ENCODE measurements around the gene CD70.
A peak's percentile ranks its signal among the peaks of the same experiment; 100 is the strongest.
"Not testable (repeated sequence)": the region's sequence is repeated elsewhere in the genome, so short reads cannot be mapped to it uniquely, and the experiment has no call there.

CD70 gene

DNA sequence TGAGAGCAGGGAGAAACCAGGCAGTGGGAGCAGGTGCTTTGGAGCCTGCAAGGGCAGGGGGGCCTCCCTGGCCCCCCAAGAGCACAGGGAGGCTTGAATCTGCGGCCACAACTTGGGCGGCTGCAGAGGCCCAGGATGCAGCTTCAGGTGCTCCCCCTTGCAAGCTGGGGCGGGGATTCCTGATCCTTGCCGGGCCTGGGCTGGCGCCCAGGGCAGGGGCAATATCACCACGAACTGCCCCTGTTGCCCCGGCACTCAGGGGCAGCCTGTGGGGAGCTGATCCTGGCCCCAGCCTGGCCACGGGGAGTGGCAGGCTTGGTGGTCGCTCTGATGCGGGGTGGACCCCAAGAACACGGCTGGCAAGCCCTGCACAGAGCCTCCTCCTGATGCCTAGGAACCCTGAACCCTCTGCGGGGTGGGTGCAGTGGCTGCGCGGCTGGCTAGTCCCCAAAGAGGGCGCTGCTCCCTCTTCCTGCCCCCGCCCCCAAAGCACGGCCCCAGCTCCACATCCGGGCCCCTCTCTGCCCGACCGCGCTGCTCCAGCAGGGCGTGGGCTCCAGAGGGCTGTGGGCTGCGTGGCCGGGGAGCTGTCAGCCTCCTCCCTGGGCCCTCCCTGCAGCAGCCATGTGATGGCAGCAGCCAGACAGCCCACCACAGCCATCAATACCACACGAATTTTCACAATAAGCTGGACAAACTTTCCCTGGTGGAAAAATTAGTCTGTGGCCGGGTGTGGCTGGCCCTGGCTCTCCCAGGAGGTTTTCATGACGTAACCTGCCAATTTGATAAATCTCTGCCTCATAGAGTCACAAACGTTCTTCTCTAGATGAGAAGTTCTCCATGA, 39.1 kb downstream of the CD70 start:
- POLR2A ChIA-PET, result no interaction called here
- no peaks in the 10 kb centered on the region for H3K9me3 ChIP-seq (ENCODE audit: control insufficient read depth, insufficient read depth, low read depth, low read length)
- no peak overlapping the region for H3K27ac ChIP-seq (ENCODE audit: extremely low read depth, low read depth, low read length)
- peak; percentile 53 for TF ChIP-seq ZBTB8A (tag by site-specific recombination; IDR thresholded peaks at IDR 0.05)
- peak; percentile 45; the same call in 1 of the 2 replicates for TF ChIP-seq KLF1 (tag by site-specific recombination; IDR thresholded peaks at IDR 0.05)
- TF ChIP-seq EGR2 (tag by site-specific recombination; IDR thresholded peaks at IDR 0.05; ENCODE audit: low read depth), result peak; percentile 23; the same call in 1 of the 2 replicates
- peak; percentile 26; the same call in 1 of the 2 replicates for TF ChIP-seq ZNF341 (tag by site-specific recombination; IDR thresholded peaks at IDR 0.05; ENCODE audit: low read depth)
- no peak for TF ChIP-seq ZNF747 (tag by site-specific recombination; IDR thresholded peaks at IDR 0.05)
- TF ChIP-seq ZNF777 (tag by site-specific recombination; IDR thresholded peaks at IDR 0.05; ENCODE audit: borderline replicate concordance), result no peak
- TF ChIP-seq ZFHX2 (tag by site-specific recombination; conservative IDR thresholded peaks at IDR 0.05), result peak; percentile 60; the same call in 1 of the 2 replicates
- TF ChIP-seq, protein P1, sequence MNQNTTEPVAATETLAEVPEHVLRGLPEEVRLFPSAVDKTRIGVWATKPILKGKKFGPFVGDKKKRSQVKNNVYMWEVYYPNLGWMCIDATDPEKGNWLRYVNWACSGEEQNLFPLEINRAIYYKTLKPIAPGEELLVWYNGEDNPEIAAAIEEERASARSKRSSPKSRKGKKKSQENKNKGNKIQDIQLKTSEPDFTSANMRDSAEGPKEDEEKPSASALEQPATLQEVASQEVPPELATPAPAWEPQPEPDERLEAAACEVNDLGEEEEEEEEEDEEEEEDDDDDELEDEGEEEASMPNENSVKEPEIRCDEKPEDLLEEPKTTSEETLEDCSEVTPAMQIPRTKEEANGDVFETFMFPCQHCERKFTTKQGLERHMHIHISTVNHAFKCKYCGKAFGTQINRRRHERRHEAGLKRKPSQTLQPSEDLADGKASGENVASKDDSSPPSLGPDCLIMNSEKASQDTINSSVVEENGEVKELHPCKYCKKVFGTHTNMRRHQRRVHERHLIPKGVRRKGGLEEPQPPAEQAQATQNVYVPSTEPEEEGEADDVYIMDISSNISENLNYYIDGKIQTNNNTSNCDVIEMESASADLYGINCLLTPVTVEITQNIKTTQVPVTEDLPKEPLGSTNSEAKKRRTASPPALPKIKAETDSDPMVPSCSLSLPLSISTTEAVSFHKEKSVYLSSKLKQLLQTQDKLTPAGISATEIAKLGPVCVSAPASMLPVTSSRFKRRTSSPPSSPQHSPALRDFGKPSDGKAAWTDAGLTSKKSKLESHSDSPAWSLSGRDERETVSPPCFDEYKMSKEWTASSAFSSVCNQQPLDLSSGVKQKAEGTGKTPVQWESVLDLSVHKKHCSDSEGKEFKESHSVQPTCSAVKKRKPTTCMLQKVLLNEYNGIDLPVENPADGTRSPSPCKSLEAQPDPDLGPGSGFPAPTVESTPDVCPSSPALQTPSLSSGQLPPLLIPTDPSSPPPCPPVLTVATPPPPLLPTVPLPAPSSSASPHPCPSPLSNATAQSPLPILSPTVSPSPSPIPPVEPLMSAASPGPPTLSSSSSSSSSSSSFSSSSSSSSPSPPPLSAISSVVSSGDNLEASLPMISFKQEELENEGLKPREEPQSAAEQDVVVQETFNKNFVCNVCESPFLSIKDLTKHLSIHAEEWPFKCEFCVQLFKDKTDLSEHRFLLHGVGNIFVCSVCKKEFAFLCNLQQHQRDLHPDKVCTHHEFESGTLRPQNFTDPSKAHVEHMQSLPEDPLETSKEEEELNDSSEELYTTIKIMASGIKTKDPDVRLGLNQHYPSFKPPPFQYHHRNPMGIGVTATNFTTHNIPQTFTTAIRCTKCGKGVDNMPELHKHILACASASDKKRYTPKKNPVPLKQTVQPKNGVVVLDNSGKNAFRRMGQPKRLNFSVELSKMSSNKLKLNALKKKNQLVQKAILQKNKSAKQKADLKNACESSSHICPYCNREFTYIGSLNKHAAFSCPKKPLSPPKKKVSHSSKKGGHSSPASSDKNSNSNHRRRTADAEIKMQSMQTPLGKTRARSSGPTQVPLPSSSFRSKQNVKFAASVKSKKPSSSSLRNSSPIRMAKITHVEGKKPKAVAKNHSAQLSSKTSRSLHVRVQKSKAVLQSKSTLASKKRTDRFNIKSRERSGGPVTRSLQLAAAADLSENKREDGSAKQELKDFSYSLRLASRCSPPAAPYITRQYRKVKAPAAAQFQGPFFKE (tag by site-specific recombination; IDR thresholded peaks at IDR 0.05; ENCODE audit: borderline replicate concordance), result no peak
- TF ChIP-seq ZNF623 (tag by site-specific recombination; IDR thresholded peaks at IDR 0.05), result no peak
- H3K4me3 ChIP-seq (ENCODE audit: low read depth, low read length), result no peak overlapping the region
- no peaks in the 10 kb centered on the region for H3K36me3 ChIP-seq (ENCODE audit: control insufficient read depth in 2 of 2, insufficient read depth in 1 of 2, low read length in 2 of 2)
- no peaks in the 10 kb centered on the region for H3K4me1 ChIP-seq (ENCODE audit: control insufficient read depth, insufficient read depth, low read length)
- CTCF ChIA-PET, result interaction anchor here (0.6 to 1.1 kb wide), 2 partner anchors 81 to 334 kb away, joined by 3 to 4 read pairs; no protein-coding TSS in a partner anchor

DNA sequence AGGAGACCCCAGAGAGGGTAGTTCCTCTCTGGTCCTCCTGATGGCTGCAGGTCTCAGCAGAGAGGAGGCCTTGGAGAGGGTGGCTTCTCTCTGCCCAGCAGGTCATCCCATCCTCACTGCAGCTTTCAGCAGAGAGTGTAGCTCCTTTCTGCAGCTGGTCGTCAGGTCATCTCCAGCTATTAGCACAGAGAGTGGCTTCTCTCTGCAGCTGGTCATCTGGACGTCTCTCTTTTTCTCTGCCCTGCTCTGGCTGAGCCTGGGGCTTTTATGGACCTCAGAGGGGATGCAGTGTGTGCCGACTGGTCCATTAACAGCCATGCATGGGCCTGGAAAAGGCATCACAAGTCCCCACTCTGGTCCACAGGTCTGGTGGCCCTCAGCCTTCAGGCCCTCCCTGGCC, 39.9 kb downstream of the CD70 start:
- Histone ChIP-seq H3K27ac (ENCODE audit: extremely low read depth, low read depth, low read length) (no peak overlapping the region), H3K36me3 (ENCODE audit: control insufficient read depth in 2 of 2, insufficient read depth in 1 of 2, low read length in 2 of 2) (no peaks in the 10 kb centered on the region), H3K9me3 (ENCODE audit: control insufficient read depth, insufficient read depth, low read depth, low read length) (no peaks in the 10 kb centered on the region), H3K4me3 (ENCODE audit: low read depth, low read length) (no peak overlapping the region), H3K4me1 (ENCODE audit: control insufficient read depth, insufficient read depth, low read length) (no peaks in the 10 kb centered on the region)
- CTCF ChIA-PET, result interaction anchor here (1.4 kb wide), 1 partner anchor 34 kb away, joined by 3 read pairs; no protein-coding TSS in a partner anchor
- TF ChIP-seq SETDB1 (IDR thresholded peaks at IDR 0.05; ENCODE audit: insufficient read length, low read length), result peak; percentile 75
- TF ChIP-seq, protein P2, sequence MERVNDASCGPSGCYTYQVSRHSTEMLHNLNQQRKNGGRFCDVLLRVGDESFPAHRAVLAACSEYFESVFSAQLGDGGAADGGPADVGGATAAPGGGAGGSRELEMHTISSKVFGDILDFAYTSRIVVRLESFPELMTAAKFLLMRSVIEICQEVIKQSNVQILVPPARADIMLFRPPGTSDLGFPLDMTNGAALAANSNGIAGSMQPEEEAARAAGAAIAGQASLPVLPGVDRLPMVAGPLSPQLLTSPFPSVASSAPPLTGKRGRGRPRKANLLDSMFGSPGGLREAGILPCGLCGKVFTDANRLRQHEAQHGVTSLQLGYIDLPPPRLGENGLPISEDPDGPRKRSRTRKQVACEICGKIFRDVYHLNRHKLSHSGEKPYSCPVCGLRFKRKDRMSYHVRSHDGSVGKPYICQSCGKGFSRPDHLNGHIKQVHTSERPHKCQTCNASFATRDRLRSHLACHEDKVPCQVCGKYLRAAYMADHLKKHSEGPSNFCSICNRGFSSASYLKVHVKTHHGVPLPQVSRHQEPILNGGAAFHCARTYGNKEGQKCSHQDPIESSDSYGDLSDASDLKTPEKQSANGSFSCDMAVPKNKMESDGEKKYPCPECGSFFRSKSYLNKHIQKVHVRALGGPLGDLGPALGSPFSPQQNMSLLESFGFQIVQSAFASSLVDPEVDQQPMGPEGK (tag by site-specific recombination; IDR thresholded peaks at IDR 0.05), result no peak
- POLR2A ChIA-PET, result no interaction called here

DNA sequence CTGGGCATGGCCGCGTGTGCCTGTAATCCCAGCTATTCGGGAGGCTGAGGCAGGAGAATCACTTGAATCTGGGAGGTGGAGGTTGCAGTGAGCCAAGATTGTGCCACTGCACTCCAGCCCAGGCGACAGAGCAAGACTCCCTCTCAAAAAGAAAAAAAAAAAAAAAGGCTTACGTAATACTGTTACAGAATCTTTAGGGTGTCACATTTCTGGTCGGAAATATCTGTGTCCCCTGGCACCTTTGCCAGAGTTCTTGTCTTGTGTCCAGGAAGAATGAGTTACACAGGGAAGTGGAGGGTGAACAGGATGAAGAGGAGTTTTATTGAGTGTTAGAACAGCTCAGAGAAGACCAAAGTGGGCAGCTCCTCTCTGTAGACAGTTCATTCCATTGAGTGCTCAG, 40.3 kb downstream of the CD70 start:
- not testable (repeated sequence) for H3K9me3 ChIP-seq (ENCODE audit: control insufficient read depth, insufficient read depth, low read depth, low read length); H3K36me3 ChIP-seq (ENCODE audit: control insufficient read depth in 2 of 2, insufficient read depth in 1 of 2, low read length in 2 of 2); H3K27ac ChIP-seq (ENCODE audit: extremely low read depth, low read depth, low read length); H3K4me1 ChIP-seq (ENCODE audit: control insufficient read depth, insufficient read depth, low read length); H3K4me3 ChIP-seq (ENCODE audit: low read depth, low read length)
- ChIA-PET POLR2A (interaction anchor here (0.6 kb wide), 1 partner anchor 513 kb away, joined by 6 read pairs; no protein-coding TSS in a partner anchor), CTCF (interaction anchor here (1.4 kb wide), 1 partner anchor 34 kb away, joined by 3 read pairs; no protein-coding TSS in a partner anchor)
